Liver (tissue), 9 donors: ENCODE data around the gene P4HB. TPM values are rescaled to one million over a fixed set of nuclear protein-coding genes. Genes with fewer than 3 reads are reported as not detected.

Source experiments
- DNase-seq: peaks from one replicate; pipeline ENCODE4 v3.0.0-alpha.2; 2017; ENCODE audit warnings: low spot score
- H3K27ac ChIP-seq, 2 donors: one replicate each; pipeline ENCODE4 v1.7.0; 2013; ENCODE audit warnings: inconsistent platforms in 2 of 2, low read length in 2 of 2, control low read depth in 1 of 2, low read depth in 1 of 2, mild to moderate bottlenecking in 1 of 2
- H3K27me3 ChIP-seq, 4 donors: one replicate each; pipeline versions ENCODE4 v1.6.1 to v1.7.0; 2013; ENCODE audit warnings: low read length in 3 of 4, inconsistent platforms in 1 of 4, mild to moderate bottlenecking in 1 of 4, moderate library complexity in 1 of 4; ENCODE audit not compliant: control insufficient read depth in 4 of 4, insufficient read depth in 4 of 4
- H3K36me3 ChIP-seq, 4 donors: one replicate each; pipeline versions ENCODE4 v1.6.1 to v1.7.0; 2013; ENCODE audit warnings: low read length in 3 of 4, mild to moderate bottlenecking in 3 of 4, low read depth in 1 of 4, moderate library complexity in 1 of 4; ENCODE audit not compliant: control insufficient read depth in 4 of 4, insufficient read depth in 3 of 4
- H3K4me1 ChIP-seq, 4 donors: one replicate each; pipeline versions ENCODE4 v1.6.1 to v1.7.0; 2013; ENCODE audit warnings: low read length in 3 of 4, mild to moderate bottlenecking in 3 of 4, moderate library complexity in 1 of 4; ENCODE audit not compliant: control insufficient read depth in 4 of 4, insufficient read depth in 4 of 4
- H3K4me3 ChIP-seq, 3 donors: one replicate each; pipeline versions ENCODE4 v1.6.1 to v1.7.0; 2013; ENCODE audit warnings: low read length in 3 of 3, control low read depth in 1 of 3, low read depth in 1 of 3, mild to moderate bottlenecking in 1 of 3
- H3K9ac ChIP-seq, 2 donors: one replicate each; pipeline ENCODE4 v1.7.0; 2013; ENCODE audit warnings: low read length in 2 of 2, mild to moderate bottlenecking in 2 of 2, moderate library complexity in 2 of 2, control low read depth in 1 of 2, low read depth in 1 of 2
- H3K9me3 ChIP-seq, 4 donors: one replicate each; pipeline versions ENCODE4 v1.6.1 to v1.7.0; 2013; ENCODE audit warnings: low read length in 3 of 4; ENCODE audit not compliant: control insufficient read depth in 4 of 4
- ATF3 ChIP-seq: IDR thresholded peaks from 2 replicates; pipeline ENCODE4 v1.6.1; 2016; ENCODE audit warnings: antibody characterized with exemption
- CTCF ChIP-seq: fragments of 150-350 bp; IDR thresholded peaks from 2 replicates; pipeline ENCODE4 v1.5.1; 2017; ENCODE audit warnings: improper control_type of control experiment, low read depth, low read length; ENCODE audit not compliant: missing input control
- EGR1 ChIP-seq, 2 donors: IDR thresholded peaks; 2 replicates each; pipeline ENCODE4 v1.6.1; 2016 to 2018; ENCODE audit warnings: antibody characterized with exemption in 2 of 2, low read depth in 2 of 2
- FOXA1 ChIP-seq: IDR thresholded peaks from 2 replicates; pipeline ENCODE4 v1.6.1; 2016; ENCODE audit warnings: antibody characterized with exemption
- FOXA2 ChIP-seq: IDR thresholded peaks from 2 replicates; pipeline ENCODE4 v1.6.1; 2016; ENCODE audit warnings: antibody characterized with exemption
- GABPA ChIP-seq, 2 donors: IDR thresholded peaks in 1 of 2; conservative IDR thresholded peaks in 1 of 2; 2 replicates each; pipeline ENCODE4 v1.6.1; 2016; ENCODE audit warnings: antibody characterized with exemption in 2 of 2, mild to moderate bottlenecking in 1 of 2, moderate library complexity in 1 of 2
- HNF4A ChIP-seq, 2 donors: conservative IDR thresholded peaks; 2 replicates each; pipeline ENCODE4 v1.6.1; 2016; ENCODE audit warnings: antibody characterized with exemption in 2 of 2, mild to moderate bottlenecking in 2 of 2
- HNF4G ChIP-seq: IDR thresholded peaks from 2 replicates; pipeline ENCODE4 v1.6.1; 2016; ENCODE audit warnings: antibody characterized with exemption
- JUND ChIP-seq, 2 donors: IDR thresholded peaks; 2 replicates each; pipeline ENCODE4 v1.6.1; 2016; ENCODE audit warnings: antibody characterized with exemption in 2 of 2
- MAX ChIP-seq: IDR thresholded peaks from 2 replicates; pipeline ENCODE4 v1.6.1; 2016; ENCODE audit warnings: antibody characterized with exemption
- NR2F2 ChIP-seq: IDR thresholded peaks from 2 replicates; pipeline ENCODE4 v1.6.1; 2016; ENCODE audit warnings: antibody characterized with exemption
- RAD21 ChIP-seq, 2 donors: IDR thresholded peaks; 2 replicates each; pipeline ENCODE4 v1.6.1; 2016; ENCODE audit warnings: antibody characterized with exemption in 2 of 2, mild to moderate bottlenecking in 2 of 2
- REST ChIP-seq: IDR thresholded peaks from 2 replicates; pipeline ENCODE4 v1.6.1; 2016; ENCODE audit warnings: antibody characterized with exemption, mild to moderate bottlenecking
- RXRA ChIP-seq, 2 donors: IDR thresholded peaks; 2 replicates each; pipeline ENCODE4 v1.6.1; 2017 to 2018; ENCODE audit warnings: antibody characterized with exemption in 2 of 2, mild to moderate bottlenecking in 1 of 2
- SP1 ChIP-seq: IDR thresholded peaks from 2 replicates; pipeline ENCODE4 v1.6.1; 2018; ENCODE audit warnings: antibody characterized with exemption, mild to moderate bottlenecking
- TAF1 ChIP-seq: conservative IDR thresholded peaks from 2 replicates; pipeline ENCODE4 v1.6.1; 2016; ENCODE audit warnings: antibody characterized with exemption, mild to moderate bottlenecking
- YY1 ChIP-seq: IDR thresholded peaks from 2 replicates; pipeline ENCODE4 v1.6.1; 2016; ENCODE audit warnings: antibody characterized with exemption, mild to moderate bottlenecking
- ZBTB33 ChIP-seq: IDR thresholded peaks from 2 replicates; pipeline ENCODE4 v1.6.1; 2016; ENCODE audit warnings: antibody characterized with exemption
- WGBS: extraction: QIAGEN DNeasy Blood & Tissue Kit; methylation state at CpG from one replicate; pipeline ENCODE4 v1.1.7; 2013; 5-methylcytosine and 5-hydroxymethylcytosine counted together
- polyA plus RNA-seq, 2 donors: library from polyadenylated mRNA; stranded (reverse) in 1 of 2; unstranded in 1 of 2; fragments of 200-250 nt in 1 of 2; fragments of >200 nt in 1 of 2; fragmentation: Nextera tagmentation in 1 of 2; extraction: Ambion mirVana in 1 of 2; gene quantifications; one replicate each; pipeline versions ENCODE4 v1.2.1 to v1.2.3, GENCODE V29; 2013 to 2015
- total RNA-seq, 2 donors: library from RNA; depleted of rRNA; stranded (reverse); fragments of >200 nt; gene quantifications; one replicate each; pipeline ENCODE4 v1.2.3, GENCODE V29; 2014
- donor health status: healthy.
- donor health status: healthy.
- donor health status: healthy.
- donor health status: healthy.
- donor health status: healthy.

P4HB gene
- total and polyA plus RNA-seq, 4 donors = 1,000 to 3,361 (median 1,576) TPM

- Histone ChIP-seq H3K4me3 (peak overlapping the region; percentile 94), H3K27ac (peak overlapping the region; percentile 17 to 84), H3K9ac (peak overlapping the region in 1 of 2 donors; percentile 42), H3K27me3 (no peaks in the 10 kb centered on the region), H3K4me1 (peaks cover 4 to 48% (median 41%) of the 10 kb centered on the region in 4 donors), H3K36me3 (peaks cover 15 to 26% (median 17%) of the 10 kb centered on the region in 4 donors), H3K9me3 (no peaks in the 10 kb centered on the region)
- TF ChIP-seq FOXA2 = no peak
- no peak for TF ChIP-seq TAF1
- no peak for TF ChIP-seq YY1
- no peak for TF ChIP-seq HNF4G
- no peak for TF ChIP-seq ZBTB33
- no peak for TF ChIP-seq RXRA (IDR thresholded peaks at IDR 0.05)
- TF ChIP-seq FOXA1 = no peak
- TF ChIP-seq CTCF = no peak
- TF ChIP-seq SP1 = no peak
- TF ChIP-seq NR2F2 = no peak
- TF ChIP-seq ATF3 = no peak
- no peak for TF ChIP-seq HNF4A (conservative IDR thresholded peaks at IDR 0.05)
- no peak for TF ChIP-seq JUND (IDR thresholded peaks at IDR 0.05)
- TF ChIP-seq REST = no peak
- no peak for TF ChIP-seq EGR1 (IDR thresholded peaks at IDR 0.05; ENCODE audit: low read depth in 2 of 2)
- TF ChIP-seq RAD21 (IDR thresholded peaks at IDR 0.05) = no peak
- no peak for TF ChIP-seq MAX
- TF ChIP-seq GABPA (IDR thresholded peaks at IDR 0.05 in 1 of 2, conservative IDR thresholded peaks at IDR 0.05 in 1 of 2) = no peak
- WGBS = 62% methylated on average over 30 of the region's 30 CpGs
- no peak for DNase-seq
Measured at GRCh38 chr17:81858170-81858966, 2.0 kb downstream of the P4HB start.
